OCI-LY3 (cell line): Measurements from ENCODE around the gene CHAC1.

ENCODE experiments used
- EZH2phosphoT487 ChIP-seq: fragments of 200-600 bp; shearing (Covaris generic); IDR thresholded peaks from 2 replicates; pipeline ENCODE4 v1.6.1; 2018; ENCODE audit warnings: antibody characterized with exemption, mixed run types, low read depth
- TF ChIP-seq, protein P1 (sequence below): fragments of 200-600, 300-600 bp; sonication (generic); IDR thresholded peaks from 2 replicates; pipeline ENCODE4 v1.5.1; 2014; ENCODE audit warnings: antibody characterized with exemption, low read length, low read depth

DNA sequence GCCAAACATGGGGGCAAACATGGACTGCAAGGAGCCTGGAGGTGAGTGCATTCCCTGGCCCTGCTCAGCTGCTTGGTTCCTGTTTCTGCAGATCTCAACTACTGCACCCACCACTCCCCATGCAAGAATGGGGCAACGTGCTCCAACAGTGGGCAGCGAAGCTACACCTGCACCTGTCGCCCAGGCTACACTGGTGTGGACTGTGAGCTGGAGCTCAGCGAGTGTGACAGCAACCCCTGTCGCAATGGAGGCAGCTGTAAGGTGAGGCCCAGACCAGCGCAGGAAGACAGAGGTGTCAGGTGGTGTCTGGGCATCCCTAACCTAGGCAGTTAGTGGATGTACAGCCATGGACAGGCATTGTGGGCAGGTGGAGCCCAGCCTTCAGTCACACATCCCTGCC lies 18.8 kb upstream of the CHAC1 start:
- TF ChIP-seq, protein P1, sequence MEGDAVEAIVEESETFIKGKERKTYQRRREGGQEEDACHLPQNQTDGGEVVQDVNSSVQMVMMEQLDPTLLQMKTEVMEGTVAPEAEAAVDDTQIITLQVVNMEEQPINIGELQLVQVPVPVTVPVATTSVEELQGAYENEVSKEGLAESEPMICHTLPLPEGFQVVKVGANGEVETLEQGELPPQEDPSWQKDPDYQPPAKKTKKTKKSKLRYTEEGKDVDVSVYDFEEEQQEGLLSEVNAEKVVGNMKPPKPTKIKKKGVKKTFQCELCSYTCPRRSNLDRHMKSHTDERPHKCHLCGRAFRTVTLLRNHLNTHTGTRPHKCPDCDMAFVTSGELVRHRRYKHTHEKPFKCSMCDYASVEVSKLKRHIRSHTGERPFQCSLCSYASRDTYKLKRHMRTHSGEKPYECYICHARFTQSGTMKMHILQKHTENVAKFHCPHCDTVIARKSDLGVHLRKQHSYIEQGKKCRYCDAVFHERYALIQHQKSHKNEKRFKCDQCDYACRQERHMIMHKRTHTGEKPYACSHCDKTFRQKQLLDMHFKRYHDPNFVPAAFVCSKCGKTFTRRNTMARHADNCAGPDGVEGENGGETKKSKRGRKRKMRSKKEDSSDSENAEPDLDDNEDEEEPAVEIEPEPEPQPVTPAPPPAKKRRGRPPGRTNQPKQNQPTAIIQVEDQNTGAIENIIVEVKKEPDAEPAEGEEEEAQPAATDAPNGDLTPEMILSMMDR = no peak
- TF ChIP-seq EZH2phosphoT487 = no peak
